IMR-90 (cell line): ENCODE measurements around the gene PTPN5. TPM values are rescaled to one million over a fixed set of nuclear protein-coding genes. Genes with fewer than 3 reads are reported as not detected.

Experiments
- ATAC-seq: fragments of 200-7000 bp; cut with Tn5 transposase; 2 replicates; pipeline ENCODE4 v1.9.1; 2020; ENCODE audit warnings: low read depth, mild to moderate bottlenecking, moderate library complexity
- BruUV-seq: library from RNA; stranded (reverse); fragments of 400-500 nt; replicated peaks from 2 replicates; lab custom pipeline; 2021; lab: Mats Ljungman, UMichigan
- CTCF ChIA-PET: fragments of 300-600 bp; formaldehyde crosslinking; extraction: SDS; loops from one replicate; lab custom pipeline; 2021; ENCODE audit warnings: antibody characterized with exemption; lab: Yijun Ruan, JAX
- POLR2A ChIA-PET: fragments of 300-600 bp; sonication (Branson Sonifier 250); formaldehyde crosslinking; loops from one replicate; lab custom pipeline; 2022; ENCODE audit warnings: antibody characterized with exemption; ENCODE audit not compliant: unreplicated experiment; lab: Charles Lee
- DNase-seq: peaks from one replicate; pipeline ENCODE4 v3.0.0; 2013
- H2AFZ ChIP-seq: replicated peaks from 2 replicates; pipeline ENCODE3; 2013; ENCODE audit warnings: low read length, mild to moderate bottlenecking; ENCODE audit not compliant: poor library complexity
- H2AK5ac ChIP-seq: 2 replicates; pipeline ENCODE4 v1.6.1; 2013; ENCODE audit warnings: low read depth, low read length, inconsistent platforms
- H2AK9ac ChIP-seq: replicated peaks from 2 replicates; pipeline ENCODE3; 2013; ENCODE audit warnings: mild to moderate bottlenecking, low read depth, low read length, moderate library complexity; ENCODE audit not compliant: poor library complexity
- H2BK120ac ChIP-seq: 2 replicates; pipeline ENCODE4 v1.6.1; 2013; ENCODE audit warnings: low read depth, low read length, inconsistent platforms
- H2BK15ac ChIP-seq: 3 replicates; pipeline ENCODE4 v1.6.1; 2013; ENCODE audit warnings: low read depth, low read length, inconsistent platforms
- H2BK20ac ChIP-seq: 2 replicates; pipeline ENCODE4 v1.6.1; 2013; ENCODE audit warnings: low read depth, mild to moderate bottlenecking, inconsistent platforms, low read length, moderate library complexity
- H2BK5ac ChIP-seq: 2 replicates; pipeline ENCODE4 v1.6.1; 2013; ENCODE audit warnings: mild to moderate bottlenecking, low read depth, low read length, inconsistent platforms; ENCODE audit not compliant: poor library complexity, severe bottlenecking
- H3K14ac ChIP-seq: replicated peaks from 2 replicates; pipeline ENCODE4 v1.6.1; 2013; ENCODE audit warnings: low read depth, low read length, inconsistent platforms
- H3K18ac ChIP-seq: 2 replicates; pipeline ENCODE4 v1.6.1; 2013; ENCODE audit warnings: low read depth, low read length, control low read depth
- H3K23ac ChIP-seq: 2 replicates; pipeline ENCODE4 v1.6.1; 2013; ENCODE audit warnings: low read depth, low read length, inconsistent platforms
- H3K27ac ChIP-seq: 2 replicates; pipeline ENCODE4 v1.5.1; 2013; ENCODE audit warnings: mild to moderate bottlenecking, control low read depth, low read length; ENCODE audit not compliant: insufficient read depth
- H3K27me3 ChIP-seq: 2 replicates; pipeline ENCODE4 v1.6.1; 2013; ENCODE audit warnings: low read length; ENCODE audit not compliant: control insufficient read depth, insufficient read depth
- H3K36me3 ChIP-seq: 2 replicates; pipeline ENCODE4 v1.6.1; 2013; ENCODE audit warnings: low read length, mixed read lengths; ENCODE audit not compliant: control insufficient read depth, insufficient read depth
- H3K4ac ChIP-seq: 2 replicates; pipeline ENCODE4 v1.6.1; 2013; ENCODE audit warnings: low read depth, low read length, inconsistent platforms
- H3K4me1 ChIP-seq: 2 replicates; pipeline ENCODE4 v1.6.1; 2013; ENCODE audit warnings: low read length, mixed read lengths; ENCODE audit not compliant: control insufficient read depth, insufficient read depth
- H3K4me2 ChIP-seq: 2 replicates; pipeline ENCODE4 v1.6.1; 2013; ENCODE audit warnings: low read depth, mild to moderate bottlenecking, control low read depth, low read length, moderate library complexity
- H3K4me3 ChIP-seq: 2 replicates; pipeline ENCODE4 v1.5.1; 2013; ENCODE audit warnings: low read depth, mild to moderate bottlenecking, control low read depth, low read length, moderate library complexity; ENCODE audit not compliant: insufficient read depth
- H3K56ac ChIP-seq: 2 replicates; pipeline ENCODE4 v1.6.1; 2013; ENCODE audit warnings: low read length, inconsistent platforms; ENCODE audit not compliant: insufficient read depth; ENCODE audit errors: extremely low read depth
- H3K79me1 ChIP-seq, 2 experiments: 2 replicates each; pipeline ENCODE4 v1.6.1; 2013; ENCODE audit warnings: low read length in 2 of 2, inconsistent platforms in 1 of 2, low read depth in 1 of 2
- H3K9ac ChIP-seq: 2 replicates; pipeline ENCODE4 v1.6.1; 2013; ENCODE audit warnings: low read depth, low read length, control low read depth
- H3K9me1 ChIP-seq: 2 replicates; pipeline ENCODE4 v1.6.1; 2013; ENCODE audit warnings: low read length, inconsistent platforms; ENCODE audit not compliant: insufficient read depth
- H3K9me3 ChIP-seq: 2 replicates; pipeline ENCODE4 v1.6.1; 2013; ENCODE audit warnings: low read length; ENCODE audit not compliant: control insufficient read depth, insufficient read depth
- H4K20me1 ChIP-seq: 2 replicates; pipeline ENCODE4 v1.6.1; 2013; ENCODE audit warnings: low read length, inconsistent platforms; ENCODE audit not compliant: insufficient read depth
- H4K5ac ChIP-seq: 2 replicates; pipeline ENCODE4 v1.6.1; 2013; ENCODE audit warnings: mild to moderate bottlenecking, low read depth, low read length, control low read depth
- H4K8ac ChIP-seq, 2 experiments: 2 replicates each; pipeline ENCODE4 v1.6.1; 2013; ENCODE audit warnings: low read depth in 2 of 2, low read length in 2 of 2, control low read depth in 1 of 2, inconsistent platforms in 1 of 2
- H4K91ac ChIP-seq: 2 replicates; pipeline ENCODE4 v1.6.1; 2013; ENCODE audit warnings: low read depth, low read length, inconsistent platforms; ENCODE audit not compliant: insufficient read depth
- MAFK ChIP-seq: IDR thresholded peaks from 2 replicates; pipeline ENCODE4 v1.6.1; 2012; ENCODE audit warnings: low read depth, low read length, improper control_type of control experiment
- MAZ ChIP-seq: IDR thresholded peaks from 2 replicates; pipeline ENCODE4 v1.6.1; 2012; ENCODE audit warnings: low read depth, mild to moderate bottlenecking, low read length, improper control_type of control experiment, moderate library complexity, borderline replicate concordance
- NFE2L2 ChIP-seq: fragments of 150-350 bp; IDR thresholded peaks from 2 replicates; pipeline ENCODE4 v1.6.1; 2016; ENCODE audit warnings: low read depth, mild to moderate bottlenecking, low read length
- POLR2A ChIP-seq: IDR thresholded peaks from 2 replicates; pipeline ENCODE4 v1.6.1; 2012; ENCODE audit warnings: mild to moderate bottlenecking, low read depth, low read length
- USF2 ChIP-seq: fragments of 150-350 bp; IDR thresholded peaks from 2 replicates; pipeline ENCODE4 v1.6.1; 2017; ENCODE audit warnings: mild to moderate bottlenecking, antibody characterized with exemption, low read length, low read depth
- WGBS, 2 experiments: methylation state at CpG; one replicate each; pipeline versions ENCODE4 v1.1.5 to v1.1.7; 2013; ENCODE audit warnings: missing lambda C conversion rate in 2 of 2; ENCODE audit not compliant: insufficient read length in 1 of 2; ENCODE audit errors: extremely low coverage in 2 of 2; 5-methylcytosine and 5-hydroxymethylcytosine counted together
- dilution Hi-C: fragments of 300-500 bp; cut with HindIII; formaldehyde crosslinking; loops from one replicate; pipeline ENCODE4 v1.14.3; 2018; ENCODE audit warnings: low sequenced_read_pairs; ENCODE audit not compliant: unreplicated experiment
- in situ Hi-C: fragments of 300-500 bp; cut with MboI; formaldehyde crosslinking; loops from 3 replicates; pipeline ENCODE4 v1.14.3; 2019; ENCODE audit warnings: low sequenced_read_pairs, inconsistent platforms, mixed read lengths
- intact Hi-C: fragments of 100-400 bp; cut with micrococcal nuclease; formaldehyde crosslinking; loops from 2 replicates; pipeline ENCODE4 v1.10.0; 2022
- polyA plus RNA-seq, 3 experiments: library from polyadenylated mRNA; depleted of rRNA; stranded (reverse); fragments of >200 nt; gene quantifications; 2 replicates each; pipeline ENCODE4 v1.2.3, GENCODE V29; 2012; ENCODE audit warnings: low replicate concordance in 1 of 3
- total RNA-seq: library from RNA; depleted of rRNA; stranded (reverse); fragments of >200 nt; gene quantifications from 2 replicates; pipeline ENCODE4 v1.2.3, GENCODE V29; 2012
- TF ChIP-seq, protein P1 (sequence below): fragments of 150-350 bp; IDR thresholded peaks from 2 replicates; pipeline ENCODE4 v1.6.1; 2016; ENCODE audit warnings: low read depth, mild to moderate bottlenecking, low read length, moderate library complexity, borderline replicate concordance

Gene PTPN5
- total and polyA plus RNA-seq, 2 of the 4 experiments (the other 2 are of a cell fraction) = not detected

DNA sequence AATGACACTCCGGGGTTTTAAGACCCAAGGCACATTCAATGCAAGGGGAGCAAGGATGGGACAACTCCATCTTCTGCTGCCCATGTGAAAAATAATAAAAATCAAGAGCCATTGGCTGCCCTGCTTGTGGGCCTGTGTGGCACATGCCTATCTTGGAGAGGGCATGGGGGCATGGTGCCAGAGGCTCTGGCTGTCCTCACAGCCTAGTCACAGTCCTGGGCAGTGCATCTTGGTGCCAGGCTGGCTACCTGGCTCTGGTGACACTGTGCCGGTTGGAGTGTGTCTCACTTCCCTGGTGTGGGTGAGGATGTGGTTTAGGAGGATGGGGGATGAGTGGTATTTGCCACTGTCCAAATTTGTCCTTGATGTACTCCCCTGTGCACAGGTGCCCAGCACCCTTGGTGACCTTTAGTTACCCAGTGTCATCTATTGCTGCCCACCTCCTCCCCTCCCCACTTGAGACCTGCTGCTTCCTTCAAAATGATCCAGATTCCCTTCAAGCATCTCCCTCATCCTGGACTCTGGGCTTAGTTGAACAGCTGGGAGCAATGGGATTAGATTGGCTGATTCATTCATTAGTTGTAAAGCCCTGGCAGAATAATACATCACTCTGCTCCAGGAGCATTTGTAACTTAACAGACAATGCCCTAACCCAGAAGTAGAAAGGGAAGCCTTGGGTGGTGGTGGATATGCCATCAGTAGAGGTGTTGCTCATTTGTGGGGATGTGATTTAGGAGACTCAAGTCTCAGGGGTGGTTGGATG lies 88.4 kb downstream of the PTPN5 start:
- no peak overlapping the region for H3K4me3 ChIP-seq
- H2AK5ac ChIP-seq = no peak overlapping the region
- H3K27ac ChIP-seq = no peak overlapping the region
- no peaks in the 10 kb centered on the region for H3K36me3 ChIP-seq
- intact Hi-C loops = no loop called here
- H3K9me1 ChIP-seq = peaks cover 4% of the 10 kb centered on the region; the same call in 1 of the 2 replicates
- no peak overlapping the region for H3K18ac ChIP-seq
- dilution Hi-C loops = no loop called here
- no peak for ATAC-seq
- H3K4me2 ChIP-seq = no peak overlapping the region
- H2BK20ac ChIP-seq = no peak overlapping the region
- peaks cover 3% of the 10 kb centered on the region for H3K4me1 ChIP-seq
- 0 out of 2 replicates have a peak, but pooled peaks cover 2% of the 10 kb centered on the region for H3K9me3 ChIP-seq
- no peak overlapping the region for H2AFZ ChIP-seq
- H2BK15ac ChIP-seq = no peak overlapping the region
- BruUV-seq = no TSS peak
- H4K8ac ChIP-seq = no peak overlapping the region
- peaks cover 42% of the 10 kb centered on the region for H3K27me3 ChIP-seq
- no CpG with 5 or more reads among the region's 2 CpGs for WGBS, 2 experiments
- no peak overlapping the region for H3K14ac ChIP-seq
- in situ Hi-C loops = no loop called here
- DNase-seq = no peak
- H4K20me1 ChIP-seq = no peaks in the 10 kb centered on the region
- TF ChIP-seq POLR2A (no peak), MAFK (no peak), USF2 (no peak), NFE2L2 (no peak), MAZ (no peak)
- TF ChIP-seq, protein P1, sequence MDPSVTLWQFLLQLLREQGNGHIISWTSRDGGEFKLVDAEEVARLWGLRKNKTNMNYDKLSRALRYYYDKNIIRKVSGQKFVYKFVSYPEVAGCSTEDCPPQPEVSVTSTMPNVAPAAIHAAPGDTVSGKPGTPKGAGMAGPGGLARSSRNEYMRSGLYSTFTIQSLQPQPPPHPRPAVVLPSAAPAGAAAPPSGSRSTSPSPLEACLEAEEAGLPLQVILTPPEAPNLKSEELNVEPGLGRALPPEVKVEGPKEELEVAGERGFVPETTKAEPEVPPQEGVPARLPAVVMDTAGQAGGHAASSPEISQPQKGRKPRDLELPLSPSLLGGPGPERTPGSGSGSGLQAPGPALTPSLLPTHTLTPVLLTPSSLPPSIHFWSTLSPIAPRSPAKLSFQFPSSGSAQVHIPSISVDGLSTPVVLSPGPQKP = no peak
- ChIA-PET POLR2A (no interaction called here), CTCF (no interaction called here)
- no peak overlapping the region for H3K4ac ChIP-seq
- H4K91ac ChIP-seq = no peak overlapping the region
- H3K56ac ChIP-seq = no peak overlapping the region
- no peak overlapping the region for H3K23ac ChIP-seq
- no peak overlapping the region for H2BK120ac ChIP-seq
- H4K5ac ChIP-seq = no peak overlapping the region
- H2BK5ac ChIP-seq = no peak overlapping the region
- no peak overlapping the region for H2AK9ac ChIP-seq
- no peak overlapping the region for H3K9ac ChIP-seq
- no peaks in the 10 kb centered on the region for H3K79me1 ChIP-seq
